Subcutaneous abdominal adipose tissue (tissue), 5 donors: Measurements from ENCODE around the gene HRK.

ENCODE experiments used
- H3K27ac ChIP-seq: one replicate; pipeline ENCODE4 v1.7.0; 2013; ENCODE audit warnings: low read depth, mild to moderate bottlenecking, inconsistent platforms, low read length, moderate library complexity
- H3K27me3 ChIP-seq, 5 donors: one replicate each; pipeline ENCODE4 v1.7.0; 2013; ENCODE audit warnings: low read length in 5 of 5, inconsistent platforms in 1 of 5; ENCODE audit not compliant: control insufficient read depth in 5 of 5, insufficient read depth in 4 of 5
- H3K36me3 ChIP-seq, 5 donors: one replicate each; pipeline ENCODE4 v1.7.0; 2013; ENCODE audit warnings: low read length in 5 of 5; ENCODE audit not compliant: control insufficient read depth in 5 of 5, insufficient read depth in 5 of 5
- H3K4me1 ChIP-seq, 5 donors: one replicate each; pipeline ENCODE4 v1.7.0; 2013; ENCODE audit warnings: low read length in 5 of 5, mild to moderate bottlenecking in 3 of 5, moderate library complexity in 1 of 5; ENCODE audit not compliant: control insufficient read depth in 5 of 5, insufficient read depth in 5 of 5
- H3K4me3 ChIP-seq, 5 donors: one replicate each; pipeline ENCODE4 v1.7.0; 2013; ENCODE audit warnings: low read length in 5 of 5, low read depth in 1 of 5
- H3K9ac ChIP-seq, 5 donors: one replicate each; pipeline ENCODE4 v1.7.0; 2013; ENCODE audit warnings: low read length in 5 of 5, mild to moderate bottlenecking in 4 of 5, moderate library complexity in 3 of 5
- H3K9me3 ChIP-seq, 5 donors: one replicate each; pipeline ENCODE4 v1.7.0; 2013; ENCODE audit warnings: low read length in 5 of 5; ENCODE audit not compliant: control insufficient read depth in 5 of 5
- donor health status: healthy.
- donor health status: healthy.
- donor health status: healthy.
- donor health status: healthy.
- donor health status: healthy.

HRK gene

DNA sequence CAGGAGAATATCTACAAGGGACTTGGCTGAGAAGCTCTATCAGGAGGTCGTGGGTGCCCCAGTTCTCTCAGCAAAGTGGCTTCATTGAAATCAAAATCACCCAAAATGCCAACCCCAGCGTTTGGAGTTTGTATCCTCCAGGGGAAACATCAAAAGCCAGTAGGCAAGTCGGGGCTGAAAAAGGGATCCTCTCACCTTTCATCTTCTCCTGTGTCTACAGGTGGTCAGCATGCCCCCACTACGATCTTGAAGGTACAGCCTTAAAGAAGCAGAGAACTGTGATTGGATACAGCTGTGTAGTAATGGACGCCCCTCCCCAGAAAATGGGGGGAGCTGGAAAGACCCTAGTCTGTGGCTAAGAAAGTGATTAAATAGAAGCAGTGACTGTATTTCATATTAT lies 22.2 kb downstream of the HRK start:
- peaks cover 0 to 16% (median 9%) of the 10 kb centered on the region in 5 donors for H3K4me1 ChIP-seq
- H3K9me3 ChIP-seq: no peaks in the 10 kb centered on the region
- H3K27me3 ChIP-seq: peaks cover 0 to 19% (median 9%) of the 10 kb centered on the region in 5 donors
- no peak overlapping the region for H3K27ac ChIP-seq
- no peaks in the 10 kb centered on the region for H3K36me3 ChIP-seq
- no peak overlapping the region for H3K4me3 ChIP-seq
- H3K9ac ChIP-seq: no peak overlapping the region

DNA sequence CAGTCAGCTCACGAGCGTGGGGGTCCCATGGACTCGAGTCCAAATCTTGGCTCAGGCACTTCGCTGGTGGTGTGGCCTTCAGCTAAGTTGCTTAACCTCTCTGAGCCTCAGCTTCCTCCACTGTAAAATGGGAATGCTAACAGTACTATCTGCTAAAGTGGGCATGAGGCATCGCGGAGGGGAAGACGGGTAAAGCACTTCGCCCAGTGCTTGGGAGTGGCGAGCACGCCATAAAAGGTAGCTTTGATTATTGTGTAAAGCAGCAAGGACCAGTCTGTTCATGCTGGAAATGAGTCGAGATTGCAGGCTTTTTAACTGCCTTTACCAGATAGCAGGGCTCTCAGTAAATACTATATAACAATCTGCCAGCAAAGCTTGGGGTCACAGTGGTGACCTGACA lies 24.5 kb downstream of the HRK start:
- Histone ChIP-seq H3K9me3 (no peaks in the 10 kb centered on the region), H3K4me3 (no peak overlapping the region), H3K27ac (no peak overlapping the region), H3K36me3 (no peaks in the 10 kb centered on the region), H3K27me3 (peaks cover 7 to 25% (median 9%) of the 10 kb centered on the region in 5 donors), H3K9ac (no peak overlapping the region), H3K4me1 (peaks cover 0 to 16% (median 9%) of the 10 kb centered on the region in 5 donors)

DNA sequence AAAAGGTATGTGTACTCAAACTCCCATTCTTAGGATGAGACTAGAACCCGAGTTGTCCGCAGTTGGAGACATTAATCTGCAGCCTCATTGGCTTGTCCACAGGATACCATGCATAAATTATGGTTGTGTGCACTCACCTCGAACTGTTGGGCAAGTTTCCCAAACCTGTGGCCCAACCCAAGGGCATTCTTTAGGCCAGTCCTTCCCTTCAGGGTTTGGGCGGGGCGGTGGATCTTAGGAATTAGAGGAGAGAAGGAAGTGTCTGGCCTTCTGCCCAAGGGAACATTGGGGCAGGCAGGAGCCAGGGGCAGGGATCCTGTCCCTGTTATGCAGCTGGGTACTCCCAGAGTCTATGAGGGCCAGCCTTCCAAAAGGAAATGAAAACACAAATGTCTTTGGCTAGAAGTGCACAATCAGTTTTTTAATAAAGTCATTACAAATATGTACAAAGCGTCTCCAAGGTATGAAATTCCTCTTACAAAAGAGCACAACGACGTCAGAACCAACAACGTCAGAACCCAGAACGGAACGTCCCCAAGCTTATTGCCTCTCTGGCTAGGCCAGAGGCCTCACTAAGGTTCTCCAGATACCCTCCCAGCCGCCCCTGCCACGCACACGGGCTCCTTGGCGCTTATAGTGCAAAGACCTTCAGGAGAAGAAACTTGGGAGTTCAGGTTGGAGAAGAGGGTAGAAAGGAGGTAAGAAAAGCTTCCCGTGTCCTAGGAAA lies 25.3 kb downstream of the HRK start:
- Histone ChIP-seq H3K9me3 (no peaks in the 10 kb centered on the region), H3K27ac (no peak overlapping the region), H3K4me1 (peaks cover 0 to 11% (median 9%) of the 10 kb centered on the region in 5 donors), H3K4me3 (no peak overlapping the region), H3K27me3 (peaks cover 7 to 23% (median 10%) of the 10 kb centered on the region in 5 donors), H3K36me3 (no peaks in the 10 kb centered on the region), H3K9ac (no peak overlapping the region)

DNA sequence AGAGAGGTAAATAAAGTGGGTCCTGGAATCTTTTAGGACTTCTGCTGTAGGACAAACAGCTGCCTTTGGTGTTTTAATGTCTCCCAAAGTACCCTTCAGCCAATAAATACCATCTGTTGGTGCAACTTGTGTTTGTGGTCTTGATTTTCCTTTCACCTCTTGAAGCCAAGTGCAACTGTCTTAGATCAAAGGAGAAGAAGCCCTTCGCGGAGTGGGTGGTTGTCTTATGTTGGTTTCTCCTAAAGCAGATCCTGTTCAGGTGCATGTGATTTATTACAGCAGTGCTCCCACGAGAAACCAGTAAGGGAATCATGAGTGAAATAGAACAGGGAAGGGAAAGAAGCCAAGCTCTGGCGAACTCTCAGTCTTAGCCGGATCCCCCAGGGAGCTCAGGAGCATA lies 27.7 kb downstream of the HRK start:
- H3K36me3 ChIP-seq: no peaks in the 10 kb centered on the region
- H3K4me1 ChIP-seq: no peaks in the 10 kb centered on the region
- H3K27me3 ChIP-seq: peaks cover 7 to 23% (median 10%) of the 10 kb centered on the region in 5 donors
- H3K27ac ChIP-seq: no peak overlapping the region
- no peaks in the 10 kb centered on the region for H3K9me3 ChIP-seq
- no peak overlapping the region for H3K9ac ChIP-seq
- no peak overlapping the region for H3K4me3 ChIP-seq

DNA sequence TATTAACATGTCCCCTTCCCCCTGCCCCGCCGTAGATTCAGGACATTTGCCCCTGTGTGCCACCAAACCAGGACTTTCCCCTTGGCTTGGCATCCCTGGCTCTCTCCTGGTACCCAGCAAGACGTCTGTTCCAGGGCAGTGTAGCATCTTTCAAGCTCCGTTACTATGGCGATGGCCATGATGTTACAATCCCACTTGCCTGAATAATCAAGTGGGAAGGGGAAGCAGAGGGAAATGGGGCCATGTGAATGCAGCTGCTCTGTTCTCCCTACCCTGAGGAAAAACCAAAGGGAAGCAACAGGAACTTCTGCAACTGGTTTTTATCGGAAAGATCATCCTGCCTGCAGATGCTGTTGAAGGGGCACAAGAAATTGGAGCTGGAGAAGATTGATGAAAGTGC lies 28.9 kb downstream of the HRK start:
- Histone ChIP-seq H3K27me3 (peaks cover 7 to 23% (median 10%) of the 10 kb centered on the region in 5 donors), H3K36me3 (no peaks in the 10 kb centered on the region), H3K9me3 (no peaks in the 10 kb centered on the region), H3K9ac (no peak overlapping the region), H3K4me3 (no peak overlapping the region), H3K4me1 (no peaks in the 10 kb centered on the region), H3K27ac (no peak overlapping the region)

DNA sequence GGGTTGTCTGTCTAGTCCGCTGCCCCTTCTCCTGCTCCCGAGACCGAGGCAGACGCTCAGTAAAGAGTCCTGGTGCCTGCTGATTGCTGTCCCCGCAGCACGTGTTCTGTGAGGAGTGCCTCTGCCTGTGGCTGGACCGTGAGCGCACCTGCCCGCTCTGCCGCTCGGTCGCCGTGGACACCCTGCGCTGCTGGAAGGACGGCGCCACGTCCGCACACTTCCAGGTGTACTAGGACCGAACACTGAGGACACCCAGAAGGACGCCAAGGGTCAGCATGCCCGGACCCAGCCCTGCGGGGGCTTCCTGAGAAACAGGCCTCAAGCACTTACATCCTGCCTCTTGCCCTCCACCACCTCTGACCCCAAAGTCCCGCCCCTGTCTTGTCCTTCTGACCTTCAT lies 32.0 kb downstream of the HRK start:
- Histone ChIP-seq H3K4me1 (no peaks in the 10 kb centered on the region), H3K9me3 (no peaks in the 10 kb centered on the region), H3K9ac (no peak overlapping the region), H3K27me3 (peaks cover 6 to 16% (median 9%) of the 10 kb centered on the region in 5 donors), H3K4me3 (no peak overlapping the region), H3K27ac (no peak overlapping the region), H3K36me3 (no peaks in the 10 kb centered on the region)

DNA sequence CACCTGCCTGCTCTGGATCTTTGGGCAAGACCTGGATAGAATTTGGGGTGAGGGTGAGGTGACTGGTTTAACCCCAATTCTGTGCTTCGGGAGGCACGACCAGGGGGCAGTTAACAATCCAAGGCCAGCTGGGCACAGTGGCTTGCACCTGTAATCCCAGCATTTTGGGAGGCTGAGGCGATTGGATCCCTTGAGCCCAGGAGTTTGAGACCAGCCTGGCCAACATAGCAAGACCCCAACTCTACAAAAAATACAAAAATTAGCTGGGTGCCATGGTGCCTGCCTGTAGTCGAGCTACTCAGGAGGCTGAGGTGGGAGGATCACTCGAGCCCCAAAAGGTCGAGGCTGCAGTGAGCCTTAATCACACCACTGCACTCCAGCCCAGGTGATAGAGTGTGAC lies 38.2 kb downstream of the HRK start:
- Histone ChIP-seq H3K9ac (no peak overlapping the region), H3K36me3 (no peaks in the 10 kb centered on the region), H3K4me3 (no peak overlapping the region), H3K27me3 (no peaks in the 10 kb centered on the region), H3K27ac (no peak overlapping the region), H3K4me1 (peaks cover 0 to 7% (median 5%) of the 10 kb centered on the region in 5 donors), H3K9me3 (no peaks in the 10 kb centered on the region)

DNA sequence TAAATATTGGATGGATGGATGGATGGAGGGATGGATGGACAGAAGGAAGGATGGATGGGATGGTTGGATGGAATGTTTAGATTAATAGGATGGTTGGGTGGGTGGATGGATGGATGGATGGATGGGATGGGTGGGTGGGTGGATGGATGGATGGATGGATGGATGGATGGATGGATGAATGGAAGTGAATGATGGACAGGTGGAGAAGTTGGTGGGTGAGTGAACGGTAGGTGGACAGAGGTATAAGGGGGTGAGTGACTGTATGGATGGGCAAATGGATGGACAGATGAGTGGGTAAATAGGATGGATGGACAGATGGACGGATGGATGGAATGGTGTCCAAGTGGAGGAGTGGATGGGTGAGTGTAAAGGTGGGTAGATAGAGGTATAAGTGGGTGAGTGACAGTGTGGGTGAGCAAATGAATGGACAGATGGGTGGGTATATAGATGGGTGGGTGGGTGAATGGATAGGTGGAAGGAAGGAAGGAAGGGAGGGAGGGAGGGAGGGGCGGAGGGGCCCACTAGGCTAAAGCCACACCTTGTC lies 41.9 kb downstream of the HRK start:
- Histone ChIP-seq H3K36me3 (no peaks in the 10 kb centered on the region), H3K4me1 (peaks cover 0 to 17% (median 11%) of the 10 kb centered on the region in 5 donors)

DNA sequence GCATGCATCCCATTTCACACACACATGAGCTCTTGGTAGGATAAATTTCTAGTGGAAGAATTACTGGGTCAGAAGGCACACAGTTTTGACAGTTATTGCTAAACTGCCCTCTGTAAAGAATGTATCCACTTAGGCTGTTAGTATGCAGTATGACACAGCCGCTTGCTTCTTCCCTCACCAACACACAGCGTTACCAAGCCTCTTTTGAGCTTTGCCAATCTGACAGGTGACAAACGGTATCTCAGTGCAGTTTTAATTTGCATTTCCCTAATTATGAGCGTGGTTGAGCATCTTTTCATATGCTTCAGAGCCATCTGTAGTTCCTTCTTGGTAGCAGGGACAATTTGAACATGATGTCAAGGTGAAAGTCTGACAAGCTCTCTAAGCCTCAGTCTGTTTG lies 42.9 kb downstream of the HRK start:
- Histone ChIP-seq H3K4me3 (peak overlapping the region in 1 of 5 donors; percentile 17), H3K9ac (no peak overlapping the region), H3K4me1 (peaks cover 0 to 17% (median 11%) of the 10 kb centered on the region in 5 donors), H3K27ac (no peak overlapping the region), H3K9me3 (no peaks in the 10 kb centered on the region), H3K27me3 (no peaks in the 10 kb centered on the region), H3K36me3 (no peaks in the 10 kb centered on the region)

More for the DNA sequence above, 41.9 kb downstream of the HRK start:
- H3K9ac ChIP-seq: no peak overlapping the region
- H3K27me3 ChIP-seq: no peaks in the 10 kb centered on the region
- no peaks in the 10 kb centered on the region for H3K9me3 ChIP-seq
- H3K4me3 ChIP-seq: no peak overlapping the region
- H3K27ac ChIP-seq: no peak overlapping the region

DNA sequence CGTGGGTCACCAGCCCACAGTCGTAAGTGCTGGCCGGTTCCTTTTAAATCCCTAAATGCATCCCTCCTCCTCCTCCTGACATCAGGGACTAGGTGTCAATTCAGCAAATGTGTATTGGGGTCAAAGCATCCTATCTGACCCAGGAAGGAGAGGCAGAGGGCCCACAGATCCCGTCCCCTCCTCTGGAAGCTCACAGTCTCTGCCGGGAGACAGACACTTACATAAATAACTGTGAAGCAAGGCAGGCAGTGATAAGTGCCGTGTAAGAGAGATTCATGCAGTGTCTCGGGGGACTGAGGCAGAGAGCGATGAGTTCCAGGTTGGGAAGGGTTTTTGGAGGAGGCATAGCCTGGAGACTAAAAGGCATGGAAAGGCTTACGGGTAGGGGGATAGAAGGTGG lies 44.1 kb downstream of the HRK start:
- Histone ChIP-seq H3K9ac (no peak overlapping the region), H3K4me3 (no peak overlapping the region), H3K4me1 (peaks cover 0 to 17% (median 11%) of the 10 kb centered on the region in 5 donors), H3K27me3 (no peaks in the 10 kb centered on the region), H3K9me3 (no peaks in the 10 kb centered on the region), H3K27ac (no peak overlapping the region), H3K36me3 (no peaks in the 10 kb centered on the region)
